CD4-positive, alpha-beta T cell treated with Interleukin-15 for 4 hours (primary cell): ENCODE results near the gene SH2D1B.

Experiments used
- DNase-seq: peaks from one replicate; pipeline ENCODE4 v3.0.0-alpha.2; 2020; ENCODE audit warnings: low spot score

The SH2D1B gene

DNA sequence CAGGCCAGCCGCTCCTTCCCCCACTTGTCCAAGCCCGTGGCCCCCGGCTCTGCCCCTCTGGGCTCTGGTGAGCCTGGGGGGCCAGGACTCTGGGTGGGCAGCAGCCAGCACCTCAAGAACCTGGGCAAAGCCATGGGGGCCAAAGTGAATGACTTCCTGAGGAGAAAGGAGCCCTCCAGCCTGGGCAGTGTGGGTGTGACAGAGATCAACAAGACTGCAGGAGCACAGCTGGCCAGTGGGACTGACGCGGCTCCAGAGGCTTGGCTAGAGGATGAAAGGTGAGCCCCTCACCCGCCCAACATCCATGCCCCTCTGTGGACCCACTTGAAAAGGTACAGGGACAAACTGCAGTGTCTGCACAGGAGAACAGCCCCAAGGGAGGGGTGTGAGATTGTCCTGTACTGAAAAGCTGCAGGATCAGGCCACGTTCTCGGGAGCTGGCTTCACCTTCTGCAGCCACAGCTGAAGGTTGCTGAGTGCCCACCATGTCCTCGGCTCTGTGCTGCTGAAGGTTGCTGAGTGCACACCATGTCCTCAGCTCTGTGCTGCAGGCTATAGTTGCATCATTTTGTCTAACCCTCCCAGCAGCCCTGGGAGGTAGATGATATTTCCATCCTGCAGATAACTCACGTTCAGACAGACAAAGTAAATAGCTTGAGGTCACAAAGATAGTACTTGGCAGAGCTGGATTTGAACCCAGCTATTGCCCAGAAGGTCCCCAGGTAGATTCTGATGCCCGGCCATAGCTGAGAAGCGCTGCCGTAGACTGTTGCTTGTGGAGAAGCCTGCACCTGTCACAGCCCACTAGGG is 29.8 kb downstream of the SH2D1B start:
- no peak for DNase-seq

DNA sequence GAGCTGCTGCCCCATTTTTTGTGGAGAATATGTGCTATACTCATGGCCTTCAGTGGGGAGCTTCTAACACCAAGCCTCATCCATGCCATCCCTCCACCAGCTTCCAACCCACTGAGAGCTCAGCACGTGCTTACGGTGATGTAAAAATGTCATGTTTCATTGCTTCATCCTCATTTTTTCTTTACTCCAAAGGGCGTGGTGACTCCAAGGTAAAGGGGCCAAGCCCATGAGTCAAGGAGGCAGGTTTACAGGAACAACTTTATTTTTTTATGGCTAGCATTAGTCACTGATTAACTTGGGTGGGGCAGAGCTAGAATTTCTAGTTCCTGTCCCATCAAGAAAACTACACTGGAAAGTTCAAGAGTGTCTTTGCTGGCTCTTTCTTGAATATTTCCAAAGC is 30.6 kb downstream of the SH2D1B start, which contains the start of gene C1orf226:
Gene C1orf226, plus strand, starts transcription at position 346 of the 400 bp plus-strand sequence. CDS start 174 bp downstream, outside the sequence.
- no peak for DNase-seq

DNA sequence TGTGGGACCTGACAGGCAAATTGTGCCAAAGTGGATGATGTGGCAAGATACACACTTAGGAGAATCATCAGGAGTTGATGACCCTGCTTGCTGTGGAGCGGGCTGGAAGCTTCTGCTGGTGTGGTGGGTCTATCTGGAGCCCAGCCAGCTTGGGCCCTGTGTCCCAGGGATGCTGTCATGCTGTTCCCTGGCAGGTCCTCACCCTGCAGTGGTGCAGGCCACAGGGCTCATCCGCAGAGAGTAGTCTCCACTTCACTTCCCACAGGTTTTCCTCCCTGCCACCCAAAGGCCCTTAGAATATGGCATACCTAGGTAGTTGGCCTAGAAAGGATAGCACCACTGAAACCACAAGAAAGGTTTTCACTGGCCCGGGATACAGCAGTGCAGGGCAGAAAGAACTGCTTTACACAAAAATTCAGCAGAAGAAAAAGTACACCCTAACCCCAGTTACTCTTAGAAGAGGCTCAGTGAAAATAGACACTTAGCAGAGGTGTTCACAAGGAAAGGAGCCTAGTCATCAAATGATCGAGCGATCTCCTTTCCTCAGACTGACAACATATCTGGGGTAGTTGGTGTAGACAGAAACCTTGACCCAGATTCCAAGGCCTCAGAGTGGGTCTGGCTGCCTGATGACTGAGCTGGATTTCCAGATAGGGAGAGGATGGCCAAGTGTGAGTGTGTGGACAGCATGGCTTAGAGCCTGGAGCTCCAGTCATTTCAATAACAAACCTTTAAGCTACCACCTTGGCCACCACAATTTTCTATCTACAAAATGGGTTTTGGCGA is 31.7 kb downstream of the SH2D1B start:
- DNase-seq: no peak

DNA sequence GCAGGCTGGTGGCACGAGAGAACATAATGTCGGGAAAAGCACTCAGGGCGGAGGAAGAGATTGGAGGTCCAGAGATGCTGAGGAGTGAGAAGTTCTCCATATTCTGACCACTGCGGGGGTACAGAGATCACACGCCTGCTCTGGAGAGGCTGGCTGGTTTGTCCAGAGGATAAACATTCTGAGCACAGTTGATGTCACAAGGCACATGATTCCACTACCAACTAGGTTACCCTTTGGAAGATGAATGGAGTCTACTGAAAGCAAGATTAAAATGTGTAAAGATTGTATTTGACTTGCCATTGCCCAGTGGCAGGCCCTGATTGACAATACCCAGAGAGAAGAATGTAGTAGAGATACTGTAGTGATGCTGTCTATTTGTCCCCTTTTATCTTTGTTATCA is 35.2 kb downstream of the SH2D1B start, which contains the start of gene SPATA46:
Gene SPATA46, minus strand, starts transcription at position 164 of the 400 bp plus-strand sequence. Its CDS starts 64 bp downstream, at position 100.
- no peak for DNase-seq

DNA sequence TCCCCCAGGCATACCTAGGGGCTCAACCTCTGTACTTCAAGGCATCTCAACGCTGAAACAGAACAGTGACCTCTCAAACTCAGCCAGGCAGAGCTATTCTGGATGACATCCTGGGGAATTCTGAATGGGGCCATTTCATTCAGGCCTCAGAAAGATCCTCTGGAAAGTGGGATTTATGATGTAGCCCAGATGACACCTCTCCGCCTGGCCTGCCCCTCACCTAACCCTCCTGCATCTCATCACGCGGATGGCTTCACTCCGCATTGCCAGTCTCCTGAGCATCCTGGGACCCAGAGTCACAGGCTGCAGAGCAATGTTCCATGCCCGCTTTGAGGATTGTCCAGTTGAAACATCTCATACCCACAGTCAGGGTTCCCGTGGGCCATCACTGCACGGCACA is 36.5 kb downstream of the SH2D1B start:
- DNase-seq: no peak

DNA sequence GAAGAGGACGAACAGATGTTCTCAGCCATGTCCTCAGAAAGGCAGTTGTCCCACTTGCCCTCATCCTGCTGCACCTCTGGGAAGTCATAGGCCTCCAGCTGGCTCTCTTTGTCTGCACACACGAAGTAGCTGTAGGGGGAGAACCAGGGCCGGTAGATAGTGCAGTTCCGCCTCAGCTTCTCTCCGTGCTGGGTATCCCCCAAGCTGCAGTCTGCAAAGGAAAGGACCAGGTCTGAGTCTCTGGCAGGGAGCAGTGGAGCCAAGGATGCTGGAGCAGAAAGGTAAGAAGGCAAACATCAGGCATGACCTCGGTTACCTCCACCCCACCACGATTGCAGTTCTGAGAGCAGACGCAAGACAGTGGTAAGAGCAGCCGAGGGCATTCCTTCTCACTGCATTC is 37.5 kb downstream of the SH2D1B start:
- no peak for DNase-seq

DNA sequence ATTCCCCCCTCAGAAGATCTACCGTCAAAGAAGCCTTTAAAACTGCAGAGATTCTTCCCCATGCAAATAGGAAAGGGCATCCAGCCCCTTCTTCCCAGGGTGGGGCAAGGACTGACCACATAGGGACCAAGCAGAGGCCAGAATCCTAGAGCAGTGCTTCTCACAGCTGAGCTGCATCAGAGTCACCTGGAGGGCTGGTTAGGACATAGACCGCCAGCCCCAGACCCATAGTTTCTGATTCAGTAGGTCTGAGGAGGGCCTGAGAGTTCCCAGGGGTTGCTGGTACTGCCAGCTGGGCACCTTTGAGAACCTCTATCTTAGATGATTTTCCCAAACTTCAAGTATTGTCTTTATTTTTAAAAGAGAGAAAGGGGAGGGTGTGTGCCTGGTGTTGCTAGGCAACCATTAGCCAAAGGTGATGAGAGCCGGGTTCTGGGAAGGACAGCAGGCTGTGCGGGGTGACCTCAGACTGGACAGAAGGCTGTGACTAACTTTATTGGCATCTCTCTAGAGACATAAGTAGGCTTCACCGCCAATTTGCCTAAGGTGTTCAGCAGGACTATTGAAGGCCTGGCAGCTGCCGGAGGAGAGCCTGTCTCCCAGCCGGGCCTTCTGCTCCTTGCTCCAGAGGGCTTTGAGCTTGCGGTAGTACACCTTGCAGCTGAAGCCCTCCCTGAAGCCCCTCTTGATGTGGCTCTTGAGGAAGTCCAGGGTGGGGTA is 38.2 kb downstream of the SH2D1B start:
- no peak for DNase-seq

DNA sequence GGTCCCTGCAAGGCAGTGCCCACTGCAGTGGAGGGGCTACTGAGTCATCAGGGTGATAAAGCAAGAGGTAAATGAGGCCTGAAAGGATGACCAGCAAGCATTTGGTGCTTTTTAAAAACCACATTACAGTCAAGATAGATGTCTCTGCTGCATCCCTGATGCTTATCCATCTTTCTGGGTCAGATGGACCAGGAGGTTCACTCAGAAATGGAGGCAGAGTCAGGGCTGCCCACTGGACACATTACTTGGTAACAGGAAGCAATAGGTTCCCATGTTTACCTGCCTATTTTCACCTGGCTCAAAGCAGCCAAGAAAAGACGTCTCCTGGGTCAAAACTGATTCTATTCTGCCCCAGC is 38.9 kb downstream of the SH2D1B start:
- DNase-seq: no peak

DNA sequence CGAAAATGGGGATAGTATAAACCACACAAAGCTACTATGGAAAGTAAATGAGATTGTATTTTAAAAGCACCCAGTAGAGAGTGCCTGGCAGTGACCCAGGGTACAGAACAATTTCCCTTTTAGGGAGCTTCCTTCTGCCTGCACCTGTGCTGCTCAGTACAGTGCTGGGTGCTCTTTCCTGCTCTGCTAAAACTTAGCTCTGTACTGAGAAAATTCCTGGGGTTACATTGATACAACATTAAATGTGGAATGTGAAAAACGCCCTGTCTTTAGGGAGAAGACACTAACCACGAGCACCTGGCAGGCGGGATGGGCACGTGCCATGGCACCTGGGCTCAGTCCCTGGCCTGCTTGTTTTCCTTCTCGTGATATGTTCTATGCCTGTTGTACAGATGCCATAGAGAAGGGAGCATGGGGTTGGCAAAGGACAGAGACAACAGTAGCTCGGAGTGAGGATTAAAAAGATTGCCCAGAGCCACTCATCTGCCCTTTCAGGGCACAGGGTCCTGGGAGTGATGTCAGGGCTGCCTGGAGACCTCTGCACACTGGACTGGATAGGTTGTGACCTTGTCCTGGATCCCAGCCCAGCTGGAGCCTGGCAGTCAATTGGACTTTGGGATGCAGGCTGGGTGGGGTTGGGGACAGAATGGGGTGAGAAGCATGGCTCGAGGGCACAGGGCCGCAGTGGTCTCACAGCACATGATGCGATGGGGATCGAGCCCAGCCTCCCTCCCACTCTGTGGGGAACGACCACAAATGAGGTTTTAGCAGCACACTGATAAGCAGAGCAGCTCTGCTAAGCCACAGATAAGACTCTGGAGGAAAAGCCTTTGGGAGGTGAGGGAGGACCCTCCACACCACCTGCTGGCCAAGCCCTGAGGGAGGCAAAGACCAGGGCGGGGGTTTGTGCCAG is 39.5 kb downstream of the SH2D1B start:
- DNase-seq: no peak

DNA sequence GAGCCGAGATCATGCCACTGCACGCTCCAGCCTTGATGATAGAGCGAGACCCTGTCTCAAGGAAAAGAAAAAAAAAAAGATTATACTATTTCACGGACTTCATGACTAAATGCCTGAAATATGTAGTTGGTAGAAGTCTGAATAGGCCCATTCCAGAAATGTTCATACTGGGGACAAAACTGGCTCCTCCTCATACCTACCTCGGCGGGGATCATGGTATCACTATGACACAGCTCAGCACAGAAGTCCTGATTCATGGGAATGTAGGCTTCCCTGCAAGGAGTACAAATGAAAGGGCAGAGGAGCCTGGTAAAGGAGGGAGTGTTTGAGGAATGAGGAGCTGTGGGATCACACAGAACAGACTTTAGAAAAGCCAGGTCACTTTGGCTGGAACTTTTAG is 40.3 kb downstream of the SH2D1B start:
- DNase-seq: no peak

DNA sequence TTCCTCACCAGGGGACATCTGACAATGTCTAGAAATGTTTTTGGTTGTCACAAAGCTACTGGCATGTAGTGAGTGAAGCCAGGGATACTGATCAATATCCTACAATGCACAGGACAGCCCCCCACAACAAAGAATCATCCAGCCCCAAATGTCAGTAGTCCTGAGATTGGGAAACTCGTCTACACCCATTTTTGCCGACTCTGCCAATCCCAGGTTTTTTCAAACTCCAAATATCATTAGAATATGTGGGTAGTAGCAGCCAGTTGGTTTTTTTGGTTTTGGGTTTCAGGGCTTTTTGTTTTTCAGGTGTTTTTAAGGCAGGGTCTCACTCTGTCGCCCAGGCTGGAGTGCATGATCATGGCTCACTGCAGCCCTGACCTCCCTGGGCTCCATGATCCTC is 41.2 kb downstream of the SH2D1B start:
- no peak for DNase-seq

DNA sequence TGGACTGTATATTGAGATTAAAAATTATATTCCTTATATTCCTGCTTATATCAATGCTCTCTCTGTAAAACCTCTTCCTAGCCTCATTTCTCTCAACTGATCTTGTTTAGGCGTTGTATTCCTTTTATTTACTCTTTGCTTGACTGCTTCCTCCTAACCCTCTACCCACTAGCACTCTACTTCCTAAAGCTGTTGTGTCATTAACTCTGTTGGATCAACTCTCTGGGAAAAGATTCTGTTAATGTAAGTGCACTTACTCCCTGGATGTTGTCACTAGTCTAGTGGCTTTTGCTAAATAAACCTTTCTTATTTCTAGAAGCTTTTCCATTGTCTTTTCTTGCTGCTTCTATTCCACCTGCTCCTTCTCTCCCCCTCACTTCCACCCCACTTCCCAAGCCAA is 41.8 kb downstream of the SH2D1B start:
- no peak for DNase-seq

DNA sequence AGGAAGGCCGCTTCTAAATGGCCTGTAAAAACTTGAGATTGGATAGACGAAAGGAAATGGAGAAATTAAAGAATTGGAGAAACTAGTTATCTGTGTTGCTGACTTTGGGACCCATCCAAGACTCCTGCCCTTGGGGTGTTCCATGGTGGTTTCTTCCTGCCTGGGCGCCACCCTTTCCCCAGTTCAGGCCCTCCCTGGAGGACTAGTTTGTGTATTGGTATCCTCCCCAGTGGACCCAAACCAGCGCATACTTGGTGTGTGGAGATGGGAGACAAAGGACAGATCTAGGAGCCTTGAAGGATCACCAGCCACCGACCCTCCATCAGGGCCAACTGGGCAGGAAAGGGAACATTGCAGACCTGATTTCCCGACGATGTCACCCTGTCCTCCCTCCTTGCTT is 42.4 kb downstream of the SH2D1B start:
- DNase-seq: no peak

DNA sequence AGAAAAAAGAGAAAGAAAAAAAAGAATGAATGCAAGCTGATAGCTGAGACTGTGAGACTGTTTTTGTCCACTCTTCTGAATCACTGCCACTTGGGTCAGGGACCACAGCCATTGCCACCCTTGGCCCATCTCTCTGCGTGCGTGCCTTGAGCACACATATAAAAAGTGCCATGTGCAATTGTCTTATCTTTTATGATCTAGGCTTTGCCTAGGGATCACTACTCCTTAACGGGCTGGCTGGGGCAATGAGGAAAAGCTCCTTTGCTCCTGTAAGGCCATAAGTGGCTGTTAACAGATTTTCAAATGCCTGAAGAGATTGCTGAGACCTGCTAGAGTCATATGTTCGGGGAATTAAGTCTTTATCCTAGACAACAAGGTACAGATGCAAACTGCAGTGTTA is 43.5 kb downstream of the SH2D1B start:
- DNase-seq: no peak

DNA sequence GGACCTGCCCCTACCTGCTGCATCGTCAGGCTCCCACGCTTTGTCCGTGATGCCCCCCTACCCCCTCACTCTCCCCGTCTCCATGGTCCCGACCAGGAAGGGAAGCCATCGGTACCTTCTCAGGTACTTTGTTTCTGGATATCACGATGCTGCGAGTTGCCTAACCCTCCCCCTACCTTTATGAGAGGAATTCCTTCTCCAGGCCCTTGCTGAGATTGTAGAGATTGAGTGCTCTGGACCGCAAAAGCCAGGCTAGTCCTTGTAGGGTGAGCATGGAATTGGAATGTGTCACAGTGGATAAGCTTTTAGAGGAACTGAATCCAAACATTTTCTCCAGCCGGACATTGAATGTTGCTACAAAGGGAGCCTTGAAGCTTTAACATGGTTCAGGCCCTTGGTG is 44.2 kb downstream of the SH2D1B start:
- DNase-seq: no peak

DNA sequence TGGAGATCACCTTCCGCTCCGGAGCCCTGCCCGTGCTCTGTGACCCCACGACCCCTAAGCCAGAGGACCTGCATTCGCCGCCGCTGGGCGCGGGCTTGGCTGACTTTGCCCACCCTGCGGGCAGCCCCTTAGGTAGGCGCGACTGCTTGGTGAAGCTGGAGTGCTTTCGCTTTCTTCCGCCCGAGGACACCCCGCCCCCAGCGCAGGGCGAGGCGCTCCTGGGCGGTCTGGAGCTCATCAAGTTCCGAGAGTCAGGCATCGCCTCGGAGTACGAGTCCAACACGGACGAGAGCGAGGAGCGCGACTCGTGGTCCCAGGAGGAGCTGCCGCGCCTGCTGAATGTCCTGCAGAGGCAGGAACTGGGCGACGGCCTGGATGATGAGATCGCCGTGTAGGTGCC is 44.9 kb downstream of the SH2D1B start:
- no peak for DNase-seq

DNA sequence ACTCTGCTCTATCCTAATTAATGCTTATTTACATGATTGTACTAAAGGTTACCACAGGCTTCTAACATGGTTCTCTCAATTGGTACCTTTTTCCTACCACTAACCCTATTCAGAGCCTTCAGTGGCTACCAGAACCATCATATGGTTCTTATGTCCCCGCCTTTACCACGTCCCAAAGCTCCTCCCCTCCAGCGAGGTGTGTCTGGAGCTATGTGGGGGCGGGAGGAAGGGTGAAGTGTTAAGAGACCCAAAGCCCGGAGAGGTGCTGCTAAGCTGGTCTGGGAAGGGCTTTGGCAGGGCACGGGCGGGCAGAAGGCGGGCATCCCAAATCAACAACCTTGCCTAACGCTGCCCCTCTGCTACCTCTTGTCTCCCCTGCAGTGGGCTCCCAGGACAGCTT is 45.3 kb downstream of the SH2D1B start:
- DNase-seq: no peak

DNA sequence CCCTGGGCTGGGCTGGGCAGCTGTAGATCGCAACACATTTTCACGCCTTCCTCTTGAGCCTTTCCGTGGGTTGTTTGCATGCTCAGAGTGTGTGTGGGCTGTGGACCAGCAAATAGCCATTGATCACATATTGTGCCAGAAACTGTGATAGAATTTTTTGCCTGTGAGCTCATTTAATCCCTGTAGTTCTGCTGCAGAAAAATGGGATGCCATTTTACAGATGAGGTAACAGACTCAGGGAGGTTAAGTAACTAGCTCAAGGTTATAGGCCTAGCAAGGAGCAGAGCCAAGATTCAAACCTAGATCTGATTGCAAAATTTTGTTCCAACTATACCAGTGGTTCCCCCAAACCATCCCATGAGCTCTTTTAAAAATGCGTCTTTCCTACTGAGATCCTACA is 45.8 kb downstream of the SH2D1B start:
- no peak for DNase-seq

DNA sequence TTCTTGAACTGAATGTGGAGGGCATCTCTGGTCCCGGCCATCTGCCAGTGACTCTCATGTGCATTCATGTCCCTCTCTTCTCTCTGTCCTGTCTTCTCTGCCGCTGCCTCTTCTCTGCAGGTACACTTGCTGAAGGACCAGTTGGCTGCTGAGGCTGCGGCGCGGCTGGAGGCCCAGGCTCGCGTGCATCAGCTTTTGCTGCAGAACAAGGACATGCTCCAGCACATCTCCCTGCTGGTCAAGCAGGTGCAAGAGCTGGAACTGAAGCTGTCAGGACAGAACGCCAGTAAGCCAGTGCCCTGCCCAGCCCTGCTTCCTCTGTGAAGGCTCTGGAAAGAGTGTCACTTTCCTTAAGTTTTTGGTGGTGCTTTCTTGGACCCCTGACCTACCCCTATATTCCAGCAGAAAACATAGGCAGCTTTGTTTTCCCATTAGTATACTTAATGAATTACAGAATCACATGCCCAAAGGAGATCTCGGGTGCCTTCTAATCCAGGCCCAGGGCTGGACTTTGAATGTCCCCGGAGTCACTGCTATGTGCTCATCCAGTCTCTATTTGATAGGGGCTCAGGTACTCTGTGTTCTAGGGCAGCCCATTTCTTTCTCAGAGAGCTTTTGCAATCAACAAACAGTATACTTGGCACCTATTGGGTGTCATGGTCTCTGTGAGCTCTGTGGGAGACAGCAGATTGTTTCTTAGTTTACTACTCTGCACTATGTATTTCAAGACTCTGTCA is 46.5 kb downstream of the SH2D1B start:
- DNase-seq: no peak

DNA sequence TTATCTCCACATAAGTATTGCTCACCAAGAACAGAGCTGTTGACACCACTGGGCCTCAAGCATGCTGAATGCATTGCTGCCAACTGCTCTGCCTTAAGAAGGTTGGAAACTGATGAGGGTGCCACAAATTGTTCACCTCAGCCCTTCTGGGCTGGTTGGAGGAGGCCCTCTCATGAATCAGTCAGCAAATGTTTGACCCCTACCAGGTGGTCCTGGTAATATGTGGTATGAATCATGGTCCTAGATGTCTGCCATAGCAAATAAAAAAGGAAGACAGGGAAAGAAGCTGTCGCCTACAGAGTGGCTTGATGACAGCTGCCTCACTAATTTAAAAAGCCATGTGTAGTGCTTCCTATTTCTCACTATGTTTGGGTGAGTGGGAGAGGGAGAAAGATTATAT is 47.4 kb downstream of the SH2D1B start:
- DNase-seq: no peak

DNA sequence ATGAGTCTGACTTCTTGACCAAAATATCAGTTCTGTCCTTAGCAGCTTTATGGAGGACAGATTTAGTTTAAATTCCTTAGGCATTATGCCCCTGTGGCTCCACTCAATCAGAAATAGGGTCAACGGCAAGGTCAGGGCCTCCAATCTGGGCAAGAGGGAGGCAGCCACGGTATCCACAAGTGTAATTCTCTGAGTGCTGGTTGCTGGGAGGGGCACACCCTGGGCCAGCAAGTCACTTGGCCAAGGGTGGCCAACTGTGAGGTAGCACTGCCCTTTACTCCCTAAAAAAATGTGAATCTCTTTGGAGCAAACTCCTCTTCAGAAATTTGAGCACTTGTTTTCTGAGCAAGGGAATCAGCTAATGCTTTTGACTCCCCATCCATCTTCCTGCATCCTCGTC is 48.1 kb downstream of the SH2D1B start:
- DNase-seq: no peak
